ENCODE results near the gene PLXNC1.

PLXNC1 gene

GRCh38 chr12:94273272-94273671 lies 124.9 kb downstream of the PLXNC1 start:
- no peak overlapping the region for H3K4ac ChIP-seq (ENCODE audit: low read depth, low read length)
- no peak overlapping the region for H3K23ac ChIP-seq (ENCODE audit: low read length)
- H2AK5ac ChIP-seq (ENCODE audit: low read length), result no peak overlapping the region
- H3K18ac ChIP-seq (ENCODE audit: low read length), result no peak overlapping the region
- H3K14ac ChIP-seq (ENCODE audit: low read length), result no peak overlapping the region
- H3K4me1 ChIP-seq (ENCODE audit: control insufficient read depth in 1 of 2, insufficient read depth in 2 of 2, low read length in 2 of 2), result peaks cover 0 to 2% of the 10 kb centered on the region in 2 experiments
- no peaks in the 10 kb centered on the region for H3K27me3 ChIP-seq (ENCODE audit: insufficient read depth, low read length)
- H3K27ac ChIP-seq (ENCODE audit: low read depth, low read length), result no peak overlapping the region
- H2BK120ac ChIP-seq (ENCODE audit: insufficient read depth, low read length, poor library complexity), result no peak overlapping the region
- no peak for DNase-seq
- no peak overlapping the region for H4K12ac ChIP-seq (ENCODE audit: low read depth, low read length)
- no peak overlapping the region for H3K9ac ChIP-seq (ENCODE audit: low read length)
- no peak overlapping the region for H4K8ac ChIP-seq (ENCODE audit: low read depth, low read length)
- H2BK5ac ChIP-seq (ENCODE audit: low read depth, low read length, poor library complexity), result no peak overlapping the region
- H4K91ac ChIP-seq (ENCODE audit: low read depth, low read length), result no peak overlapping the region
- no peak overlapping the region for H3K4me3 ChIP-seq (ENCODE audit: low read depth, low read length)
- H3K36me3 ChIP-seq (ENCODE audit: control insufficient read depth in 1 of 2, insufficient read depth in 2 of 2, low read length in 2 of 2), result no peaks in the 10 kb centered on the region
- no CpG with 5 or more reads among the region's 3 CpGs for WGBS (ENCODE audit: extremely low coverage, insufficient coverage, insufficient read length)
- H2BK12ac ChIP-seq (ENCODE audit: low read length), result no peak overlapping the region
- H3K9me3 ChIP-seq (ENCODE audit: insufficient read depth, low read depth, low read length), result no peaks in the 10 kb centered on the region
- no peak overlapping the region for H2AFZ ChIP-seq (ENCODE audit: insufficient read depth, low read length, poor library complexity)
- no peak overlapping the region for H3K4me2 ChIP-seq (ENCODE audit: low read length)
- H3K79me2 ChIP-seq (ENCODE audit: control insufficient read depth, insufficient read depth, low read length, poor library complexity), result no peaks in the 10 kb centered on the region
- no peaks in the 10 kb centered on the region for H3K79me1 ChIP-seq (ENCODE audit: low read length)

GRCh38 chr12:94276725-94277124 lies 128.3 kb downstream of the PLXNC1 start:
- Histone ChIP-seq H3K4me1 (ENCODE audit: control insufficient read depth in 1 of 2, insufficient read depth in 2 of 2, low read length in 2 of 2) (no peaks in the 10 kb centered on the region), H4K8ac (ENCODE audit: low read depth, low read length) (no peak overlapping the region), H2BK5ac (ENCODE audit: low read depth, low read length, poor library complexity) (no peak overlapping the region), H3K14ac (ENCODE audit: low read length) (no peak overlapping the region), H3K27ac (ENCODE audit: low read depth, low read length) (no peak overlapping the region), H3K79me1 (ENCODE audit: low read length) (no peaks in the 10 kb centered on the region), H3K18ac (ENCODE audit: low read length) (no peak overlapping the region), H3K9me3 (ENCODE audit: insufficient read depth, low read depth, low read length) (no peaks in the 10 kb centered on the region), H2BK120ac (ENCODE audit: insufficient read depth, low read length, poor library complexity) (no peak overlapping the region), H2AFZ (ENCODE audit: insufficient read depth, low read length, poor library complexity) (no peak overlapping the region), H3K36me3 (ENCODE audit: control insufficient read depth in 1 of 2, insufficient read depth in 2 of 2, low read length in 2 of 2) (no peaks in the 10 kb centered on the region), H3K79me2 (ENCODE audit: control insufficient read depth, insufficient read depth, low read length, poor library complexity) (no peaks in the 10 kb centered on the region), H4K12ac (ENCODE audit: low read depth, low read length) (no peak overlapping the region), H3K9ac (ENCODE audit: low read length) (no peak overlapping the region), H3K27me3 (ENCODE audit: insufficient read depth, low read length) (no peaks in the 10 kb centered on the region), H3K4me2 (ENCODE audit: low read length) (no peak overlapping the region), H4K91ac (ENCODE audit: low read depth, low read length) (no peak overlapping the region), H2AK5ac (ENCODE audit: low read length) (no peak overlapping the region), H3K4me3 (ENCODE audit: low read depth, low read length) (no peak overlapping the region), H3K23ac (ENCODE audit: low read length) (no peak overlapping the region), H3K4ac (ENCODE audit: low read depth, low read length) (no peak overlapping the region), H2BK12ac (ENCODE audit: low read length) (no peak overlapping the region)
- no peak for DNase-seq
- WGBS (ENCODE audit: extremely low coverage, insufficient coverage, insufficient read length), result no CpG with 5 or more reads among the region's 6 CpGs

GRCh38 chr12:94277426-94278000 lies 129.1 kb downstream of the PLXNC1 start:
- H3K4me1 ChIP-seq (ENCODE audit: control insufficient read depth in 1 of 2, insufficient read depth in 2 of 2, low read length in 2 of 2), result no peaks in the 10 kb centered on the region

GRCh38 chr12:94280063-94280462 lies 131.7 kb downstream of the PLXNC1 start:
- no peak overlapping the region for H2BK5ac ChIP-seq (ENCODE audit: low read depth, low read length, poor library complexity)
- WGBS (ENCODE audit: extremely low coverage, insufficient coverage, insufficient read length), result no CpG with 5 or more reads among the region's 7 CpGs
- no peak for DNase-seq

More at GRCh38 chr12:94277426-94278000, 129.1 kb downstream of the PLXNC1 start:
- Histone ChIP-seq H2AFZ (ENCODE audit: insufficient read depth, low read length, poor library complexity) (no peak overlapping the region), H3K23ac (ENCODE audit: low read length) (no peak overlapping the region), H4K12ac (ENCODE audit: low read depth, low read length) (no peak overlapping the region), H3K4me3 (ENCODE audit: low read depth, low read length) (no peak overlapping the region), H3K4ac (ENCODE audit: low read depth, low read length) (no peak overlapping the region), H3K79me1 (ENCODE audit: low read length) (no peaks in the 10 kb centered on the region), H4K91ac (ENCODE audit: low read depth, low read length) (no peak overlapping the region), H4K8ac (ENCODE audit: low read depth, low read length) (no peak overlapping the region), H2BK120ac (ENCODE audit: insufficient read depth, low read length, poor library complexity) (no peak overlapping the region), H2BK12ac (ENCODE audit: low read length) (no peak overlapping the region), H3K27me3 (ENCODE audit: insufficient read depth, low read length) (no peaks in the 10 kb centered on the region), H3K79me2 (ENCODE audit: control insufficient read depth, insufficient read depth, low read length, poor library complexity) (no peaks in the 10 kb centered on the region), H3K27ac (ENCODE audit: low read depth, low read length) (no peak overlapping the region), H3K9me3 (ENCODE audit: insufficient read depth, low read depth, low read length) (no peaks in the 10 kb centered on the region), H3K14ac (ENCODE audit: low read length) (no peak overlapping the region), H3K9ac (ENCODE audit: low read length) (no peak overlapping the region), H2AK5ac (ENCODE audit: low read length) (no peak overlapping the region), H3K18ac (ENCODE audit: low read length) (no peak overlapping the region), H3K4me2 (ENCODE audit: low read length) (no peak overlapping the region), H3K36me3 (ENCODE audit: control insufficient read depth in 1 of 2, insufficient read depth in 2 of 2, low read length in 2 of 2) (no peaks in the 10 kb centered on the region), H2BK5ac (ENCODE audit: low read depth, low read length, poor library complexity) (no peak overlapping the region)
- WGBS (ENCODE audit: extremely low coverage, insufficient coverage, insufficient read length), result no CpG with 5 or more reads among the region's 9 CpGs
- no peak for DNase-seq

More at GRCh38 chr12:94280063-94280462, 131.7 kb downstream of the PLXNC1 start:
- H4K8ac ChIP-seq (ENCODE audit: low read depth, low read length), result no peak overlapping the region
- no peak overlapping the region for H3K27ac ChIP-seq (ENCODE audit: low read depth, low read length)
- no peaks in the 10 kb centered on the region for H3K9me3 ChIP-seq (ENCODE audit: insufficient read depth, low read depth, low read length)
- no peak overlapping the region for H3K23ac ChIP-seq (ENCODE audit: low read length)
- no peak overlapping the region for H3K9ac ChIP-seq (ENCODE audit: low read length)
- no peak overlapping the region for H4K91ac ChIP-seq (ENCODE audit: low read depth, low read length)
- H3K14ac ChIP-seq (ENCODE audit: low read length), result no peak overlapping the region
- no peak overlapping the region for H2AFZ ChIP-seq (ENCODE audit: insufficient read depth, low read length, poor library complexity)
- no peak overlapping the region for H3K4me2 ChIP-seq (ENCODE audit: low read length)
- H3K4ac ChIP-seq (ENCODE audit: low read depth, low read length), result no peak overlapping the region
- no peak overlapping the region for H4K12ac ChIP-seq (ENCODE audit: low read depth, low read length)
- no peaks in the 10 kb centered on the region for H3K36me3 ChIP-seq (ENCODE audit: control insufficient read depth in 1 of 2, insufficient read depth in 2 of 2, low read length in 2 of 2)
- H3K18ac ChIP-seq (ENCODE audit: low read length), result no peak overlapping the region
- no peak overlapping the region for H2AK5ac ChIP-seq (ENCODE audit: low read length)
- no peaks in the 10 kb centered on the region for H3K79me2 ChIP-seq (ENCODE audit: control insufficient read depth, insufficient read depth, low read length, poor library complexity)
- H2BK120ac ChIP-seq (ENCODE audit: insufficient read depth, low read length, poor library complexity), result no peak overlapping the region
- no peak overlapping the region for H2BK12ac ChIP-seq (ENCODE audit: low read length)
- no peaks in the 10 kb centered on the region for H3K4me1 ChIP-seq (ENCODE audit: control insufficient read depth in 1 of 2, insufficient read depth in 2 of 2, low read length in 2 of 2)
- no peaks in the 10 kb centered on the region for H3K27me3 ChIP-seq (ENCODE audit: insufficient read depth, low read length)
- no peak overlapping the region for H3K4me3 ChIP-seq (ENCODE audit: low read depth, low read length)
- no peaks in the 10 kb centered on the region for H3K79me1 ChIP-seq (ENCODE audit: low read length)
